ENCODE data around the gene RPSA. TPM values are rescaled to one million over a fixed set of nuclear protein-coding genes. Genes with fewer than 3 reads are reported as not detected.

The RPSA gene
- total RNA-seq, 1 experiment from 2014 or later = 2,455 TPM

DNA sequence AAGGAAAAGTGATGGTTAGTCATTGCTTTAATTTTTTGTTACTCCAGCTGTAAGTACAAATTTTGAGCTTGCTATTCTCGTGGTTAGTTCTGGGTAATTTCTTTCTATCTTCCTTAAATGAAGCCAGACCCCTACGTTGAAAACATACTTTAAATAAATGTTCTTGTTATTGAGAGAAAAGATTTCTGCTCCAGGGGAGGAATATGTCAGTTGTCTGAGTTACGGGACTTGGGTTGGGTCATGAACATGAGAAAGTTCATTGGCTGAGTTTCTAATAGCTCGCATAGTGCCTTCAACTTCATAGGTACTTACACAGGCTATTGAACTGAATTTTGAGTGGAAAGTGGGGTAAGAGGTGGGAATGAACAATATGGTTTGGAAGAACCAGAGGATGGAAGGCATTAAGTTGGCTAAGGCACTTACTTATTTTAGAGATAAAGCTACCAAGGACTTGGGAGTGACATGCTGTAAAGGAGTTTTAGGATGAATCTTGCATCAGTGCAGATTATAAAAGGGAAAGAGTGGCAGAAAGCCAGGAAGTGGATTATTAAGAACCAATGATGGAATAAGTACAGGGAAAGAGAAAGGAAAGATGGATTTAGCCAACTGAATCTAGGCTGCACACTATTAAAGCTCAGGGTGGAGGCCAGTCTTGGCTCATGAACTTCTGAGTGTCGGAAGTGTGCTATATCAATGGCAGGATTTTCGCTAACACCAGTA lies 1.4 kb downstream of the RPSA start (continued):
- TF ChIP-seq, protein P1, sequence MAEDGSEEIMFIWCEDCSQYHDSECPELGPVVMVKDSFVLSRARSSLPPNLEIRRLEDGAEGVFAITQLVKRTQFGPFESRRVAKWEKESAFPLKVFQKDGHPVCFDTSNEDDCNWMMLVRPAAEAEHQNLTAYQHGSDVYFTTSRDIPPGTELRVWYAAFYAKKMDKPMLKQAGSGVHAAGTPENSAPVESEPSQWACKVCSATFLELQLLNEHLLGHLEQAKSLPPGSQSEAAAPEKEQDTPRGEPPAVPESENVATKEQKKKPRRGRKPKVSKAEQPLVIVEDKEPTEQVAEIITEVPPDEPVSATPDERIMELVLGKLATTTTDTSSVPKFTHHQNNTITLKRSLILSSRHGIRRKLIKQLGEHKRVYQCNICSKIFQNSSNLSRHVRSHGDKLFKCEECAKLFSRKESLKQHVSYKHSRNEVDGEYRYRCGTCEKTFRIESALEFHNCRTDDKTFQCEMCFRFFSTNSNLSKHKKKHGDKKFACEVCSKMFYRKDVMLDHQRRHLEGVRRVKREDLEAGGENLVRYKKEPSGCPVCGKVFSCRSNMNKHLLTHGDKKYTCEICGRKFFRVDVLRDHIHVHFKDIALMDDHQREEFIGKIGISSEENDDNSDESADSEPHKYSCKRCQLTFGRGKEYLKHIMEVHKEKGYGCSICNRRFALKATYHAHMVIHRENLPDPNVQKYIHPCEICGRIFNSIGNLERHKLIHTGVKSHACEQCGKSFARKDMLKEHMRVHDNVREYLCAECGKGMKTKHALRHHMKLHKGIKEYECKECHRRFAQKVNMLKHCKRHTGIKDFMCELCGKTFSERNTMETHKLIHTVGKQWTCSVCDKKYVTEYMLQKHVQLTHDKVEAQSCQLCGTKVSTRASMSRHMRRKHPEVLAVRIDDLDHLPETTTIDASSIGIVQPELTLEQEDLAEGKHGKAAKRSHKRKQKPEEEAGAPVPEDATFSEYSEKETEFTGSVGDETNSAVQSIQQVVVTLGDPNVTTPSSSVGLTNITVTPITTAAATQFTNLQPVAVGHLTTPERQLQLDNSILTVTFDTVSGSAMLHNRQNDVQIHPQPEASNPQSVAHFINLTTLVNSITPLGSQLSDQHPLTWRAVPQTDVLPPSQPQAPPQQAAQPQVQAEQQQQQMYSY (CRISPR knock-in tag; IDR thresholded peaks at IDR 0.05) = no peak
- TF ChIP-seq CREM (CRISPR knock-in tag; IDR thresholded peaks at IDR 0.05) = no peak

DNA sequence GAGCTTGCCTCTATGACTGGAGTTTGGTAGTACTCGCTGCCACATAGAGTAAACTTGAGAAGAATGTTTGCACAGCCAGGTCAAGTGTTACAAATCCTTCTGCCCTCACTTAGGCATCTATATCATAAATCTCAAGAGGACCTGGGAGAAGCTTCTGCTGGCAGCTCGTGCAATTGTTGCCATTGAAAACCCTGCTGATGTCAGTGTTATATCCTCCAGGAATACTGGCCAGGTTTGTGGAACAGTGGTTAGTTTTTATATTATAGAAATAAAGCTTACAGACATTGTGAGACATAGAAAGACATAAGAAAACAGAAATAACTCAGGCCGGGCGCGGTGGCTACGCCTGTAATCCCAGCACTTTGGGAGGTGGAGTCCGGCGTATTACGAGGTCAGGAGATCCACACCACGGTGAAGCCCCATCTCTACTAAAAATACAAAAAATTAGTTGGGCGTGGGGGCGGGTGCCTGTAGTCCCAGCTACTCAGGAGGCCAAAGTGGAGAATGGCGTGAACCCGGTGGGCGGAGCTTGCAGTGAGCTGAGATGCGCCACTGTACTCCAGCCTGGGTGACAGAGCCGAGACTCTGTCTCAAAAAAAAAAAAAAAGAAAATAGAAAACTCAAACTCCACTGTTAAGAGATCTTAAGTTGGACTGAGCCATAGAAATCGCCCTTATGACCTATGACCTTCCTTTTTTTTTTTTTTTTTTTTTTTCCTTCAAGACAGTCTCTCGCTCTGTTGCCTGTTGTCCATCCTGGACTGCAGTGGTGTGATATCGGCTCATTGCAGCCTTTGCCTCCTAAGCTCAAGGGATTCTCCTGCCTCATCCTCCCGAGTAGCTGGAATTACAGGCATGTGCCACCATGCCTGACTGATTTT lies 2.2 kb downstream of the RPSA start:
- H3K27ac Mint-ChIP-seq = peak overlapping the region; percentile 98; the same call in 1 of the 2 replicates
- H3K9me3 Mint-ChIP-seq = no peaks in the 10 kb centered on the region
- TF ChIP-seq, protein P2, sequence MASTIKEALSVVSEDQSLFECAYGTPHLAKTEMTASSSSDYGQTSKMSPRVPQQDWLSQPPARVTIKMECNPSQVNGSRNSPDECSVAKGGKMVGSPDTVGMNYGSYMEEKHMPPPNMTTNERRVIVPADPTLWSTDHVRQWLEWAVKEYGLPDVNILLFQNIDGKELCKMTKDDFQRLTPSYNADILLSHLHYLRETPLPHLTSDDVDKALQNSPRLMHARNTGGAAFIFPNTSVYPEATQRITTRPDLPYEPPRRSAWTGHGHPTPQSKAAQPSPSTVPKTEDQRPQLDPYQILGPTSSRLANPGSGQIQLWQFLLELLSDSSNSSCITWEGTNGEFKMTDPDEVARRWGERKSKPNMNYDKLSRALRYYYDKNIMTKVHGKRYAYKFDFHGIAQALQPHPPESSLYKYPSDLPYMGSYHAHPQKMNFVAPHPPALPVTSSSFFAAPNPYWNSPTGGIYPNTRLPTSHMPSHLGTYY (CRISPR knock-in tag; IDR thresholded peaks at IDR 0.05) = no peak
- TF ChIP-seq FOXP4 (CRISPR knock-in tag; IDR thresholded peaks at IDR 0.05) (no peak), ZNF671 (CRISPR knock-in tag; IDR thresholded peaks at IDR 0.05) (peak; percentile 46; the same call in 1 of the 2 replicates), IRF1 (CRISPR knock-in tag; IDR thresholded peaks at IDR 0.05) (no peak), ATF2 (CRISPR knock-in tag; IDR thresholded peaks at IDR 0.05; ENCODE audit: borderline replicate concordance, low read depth) (no peak), SMAD3 (CRISPR knock-in tag; IDR thresholded peaks at IDR 0.05; ENCODE audit: borderline replicate concordance) (no peak), AR (CRISPR knock-in tag; IDR thresholded peaks at IDR 0.05) (peak; percentile 64; the same call in 1 of the 2 replicates)
- TF ChIP-seq, protein P3, sequence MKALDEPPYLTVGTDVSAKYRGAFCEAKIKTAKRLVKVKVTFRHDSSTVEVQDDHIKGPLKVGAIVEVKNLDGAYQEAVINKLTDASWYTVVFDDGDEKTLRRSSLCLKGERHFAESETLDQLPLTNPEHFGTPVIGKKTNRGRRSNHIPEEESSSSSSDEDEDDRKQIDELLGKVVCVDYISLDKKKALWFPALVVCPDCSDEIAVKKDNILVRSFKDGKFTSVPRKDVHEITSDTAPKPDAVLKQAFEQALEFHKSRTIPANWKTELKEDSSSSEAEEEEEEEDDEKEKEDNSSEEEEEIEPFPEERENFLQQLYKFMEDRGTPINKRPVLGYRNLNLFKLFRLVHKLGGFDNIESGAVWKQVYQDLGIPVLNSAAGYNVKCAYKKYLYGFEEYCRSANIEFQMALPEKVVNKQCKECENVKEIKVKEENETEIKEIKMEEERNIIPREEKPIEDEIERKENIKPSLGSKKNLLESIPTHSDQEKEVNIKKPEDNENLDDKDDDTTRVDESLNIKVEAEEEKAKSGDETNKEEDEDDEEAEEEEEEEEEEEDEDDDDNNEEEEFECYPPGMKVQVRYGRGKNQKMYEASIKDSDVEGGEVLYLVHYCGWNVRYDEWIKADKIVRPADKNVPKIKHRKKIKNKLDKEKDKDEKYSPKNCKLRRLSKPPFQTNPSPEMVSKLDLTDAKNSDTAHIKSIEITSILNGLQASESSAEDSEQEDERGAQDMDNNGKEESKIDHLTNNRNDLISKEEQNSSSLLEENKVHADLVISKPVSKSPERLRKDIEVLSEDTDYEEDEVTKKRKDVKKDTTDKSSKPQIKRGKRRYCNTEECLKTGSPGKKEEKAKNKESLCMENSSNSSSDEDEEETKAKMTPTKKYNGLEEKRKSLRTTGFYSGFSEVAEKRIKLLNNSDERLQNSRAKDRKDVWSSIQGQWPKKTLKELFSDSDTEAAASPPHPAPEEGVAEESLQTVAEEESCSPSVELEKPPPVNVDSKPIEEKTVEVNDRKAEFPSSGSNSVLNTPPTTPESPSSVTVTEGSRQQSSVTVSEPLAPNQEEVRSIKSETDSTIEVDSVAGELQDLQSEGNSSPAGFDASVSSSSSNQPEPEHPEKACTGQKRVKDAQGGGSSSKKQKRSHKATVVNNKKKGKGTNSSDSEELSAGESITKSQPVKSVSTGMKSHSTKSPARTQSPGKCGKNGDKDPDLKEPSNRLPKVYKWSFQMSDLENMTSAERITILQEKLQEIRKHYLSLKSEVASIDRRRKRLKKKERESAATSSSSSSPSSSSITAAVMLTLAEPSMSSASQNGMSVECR (CRISPR knock-in tag; IDR thresholded peaks at IDR 0.05; ENCODE audit: borderline replicate concordance) = no peak
- TF ChIP-seq, protein P4, sequence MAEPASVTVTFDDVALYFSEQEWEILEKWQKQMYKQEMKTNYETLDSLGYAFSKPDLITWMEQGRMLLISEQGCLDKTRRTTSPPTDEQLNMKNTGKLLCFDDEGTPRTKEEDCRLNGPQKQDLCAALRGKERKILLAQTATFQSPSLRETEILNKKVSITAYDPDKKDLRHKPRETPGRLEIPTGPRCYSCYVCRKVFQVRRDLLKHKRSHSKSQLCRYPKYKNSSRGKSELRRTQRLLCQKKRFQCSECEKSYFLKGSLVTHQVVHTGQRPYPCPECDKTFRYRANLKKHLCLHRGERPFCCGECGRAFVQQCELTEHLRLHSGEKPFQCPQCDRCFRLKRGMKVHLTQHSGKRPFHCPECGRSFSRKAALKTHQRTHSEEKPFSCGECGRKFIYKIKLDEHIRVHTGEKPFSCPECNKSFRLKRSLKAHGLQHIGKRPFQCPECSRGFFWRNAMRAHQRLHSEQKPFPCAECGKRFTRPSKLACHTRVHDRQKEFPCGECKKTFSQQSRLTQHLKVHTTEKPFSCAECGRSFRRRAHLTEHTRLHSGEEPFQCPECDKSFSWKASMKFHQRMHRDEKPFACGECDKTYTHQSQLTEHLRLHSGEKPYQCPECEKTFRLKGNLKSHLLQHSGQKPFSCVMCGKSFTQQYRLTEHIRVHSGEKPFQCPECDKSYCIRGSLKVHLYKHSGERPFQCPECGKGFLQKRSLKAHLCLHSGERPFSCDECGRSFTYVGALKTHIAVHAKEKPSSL (CRISPR knock-in tag; conservative IDR thresholded peaks at IDR 0.05) = 0 out of 2 replicates have a peak, but pooled peaks have one; percentile 37

More for the DNA sequence above, 2.2 kb downstream of the RPSA start:
- ATAC-seq (no peak), DNase-seq (ENCODE audit: low spot score) (no peak)
- Mint-ChIP-seq H3K36me3 (peaks cover 68% of the 10 kb centered on the region), H3K4me1 (peaks cover 51% of the 10 kb centered on the region), H3K27me3 (ENCODE audit: low read depth) (no peaks in the 10 kb centered on the region), H3K4me3 (peak overlapping the region; percentile 88)
- POLR2A ChIA-PET = interaction anchor here (0.6 kb wide), 2 partner anchors 9 to 22 kb away, joined by 3 read pairs; no protein-coding TSS in a partner anchor
- CTCF ChIA-PET = interaction anchor here (0.7 to 1.1 kb wide), 3 partner anchors 31 to 1161 kb away, joined by 3 to 4 read pairs (median 3); no protein-coding TSS in a partner anchor

All from WTC11 (cell line).